Keratinocyte (primary cell): ENCODE results near the gene FAM236B. TPM values are rescaled to one million over a fixed set of nuclear protein-coding genes. Genes with fewer than 3 reads are reported as not detected.
"Not testable (repeated sequence)": the region's sequence is repeated elsewhere in the genome, so short reads cannot be mapped to it uniquely, and the experiment has no call there.

Experiments
- DNase-seq: peaks from one replicate; pipeline ENCODE4 v3.0.0-alpha.2; 2011; ENCODE audit warnings: low read depth, missing footprints, low spot score
- FAIRE-seq: peaks from 2 replicates; lab custom pipeline; 2011; peaks lifted over from hg19 to GRCh38; lab: Jason Lieb, UNC
- H2AFZ ChIP-seq: 2 replicates; pipeline ENCODE4 v1.6.0; 2012; ENCODE audit warnings: low read length, control low read depth, inconsistent platforms; ENCODE audit not compliant: control insufficient read depth
- H3K27ac ChIP-seq: 2 replicates; pipeline ENCODE4 v1.5.1; 2011; ENCODE audit warnings: low read length; ENCODE audit not compliant: control insufficient read depth, insufficient read depth
- H3K27me3 ChIP-seq: 3 replicates; pipeline ENCODE4 v1.6.0; 2011; ENCODE audit warnings: low read length; ENCODE audit not compliant: control insufficient read depth, insufficient read depth; ENCODE audit errors: extremely low read depth
- H3K36me3 ChIP-seq, 2 experiments: 2 replicates in 1 of 2; 3 replicates in 1 of 2; pipeline ENCODE4 v1.5.1; 2011; ENCODE audit warnings: low read length in 2 of 2, mild to moderate bottlenecking in 1 of 2; ENCODE audit not compliant: control insufficient read depth in 2 of 2, insufficient read depth in 2 of 2; ENCODE audit errors: extremely low read depth in 1 of 2
- H3K4me1 ChIP-seq: 3 replicates; pipeline ENCODE4 v1.5.1; 2011; ENCODE audit warnings: low read length; ENCODE audit not compliant: control insufficient read depth, insufficient read depth; ENCODE audit errors: extremely low read depth
- H3K4me2 ChIP-seq: 3 replicates; pipeline ENCODE4 v1.6.0; 2011; ENCODE audit warnings: low read depth, low read length; ENCODE audit not compliant: control insufficient read depth, insufficient read depth; ENCODE audit errors: extremely low read depth
- H3K4me3 ChIP-seq, 3 experiments: fragments of 200-600 bp in 1 of 3; sonication (generic) in 1 of 3; 2 replicates in 2 of 3; 3 replicates in 1 of 3; pipeline ENCODE4 v1.5.1; 2011 to 2016; ENCODE audit warnings: low read length in 3 of 3, mild to moderate bottlenecking in 3 of 3, control low read depth in 2 of 3, inconsistent platforms in 1 of 3, low read depth in 1 of 3, mixed read lengths in 1 of 3, mixed run types in 1 of 3, moderate library complexity in 1 of 3; ENCODE audit not compliant: control insufficient read depth in 2 of 3, insufficient read depth in 2 of 3; ENCODE audit errors: extremely low read depth in 1 of 3
- H3K79me2 ChIP-seq: 2 replicates; pipeline ENCODE4 v1.6.0; 2012; ENCODE audit warnings: low read length; ENCODE audit not compliant: control insufficient read depth, insufficient read depth
- H3K9ac ChIP-seq: 3 replicates; pipeline ENCODE4 v1.6.0; 2011; ENCODE audit warnings: low read length; ENCODE audit not compliant: control insufficient read depth, insufficient read depth; ENCODE audit errors: extremely low read depth
- H3K9me1 ChIP-seq: 3 replicates; pipeline ENCODE4 v1.6.0; 2011; ENCODE audit warnings: low read length; ENCODE audit not compliant: control insufficient read depth, insufficient read depth; ENCODE audit errors: extremely low read depth
- H3K9me3 ChIP-seq: 2 replicates; pipeline ENCODE4 v1.5.1; 2012; ENCODE audit warnings: low read depth, low read length; ENCODE audit not compliant: control insufficient read depth
- H4K20me1 ChIP-seq: 3 replicates; pipeline ENCODE4 v1.6.0; 2011; ENCODE audit warnings: low read length; ENCODE audit not compliant: control insufficient read depth, insufficient read depth; ENCODE audit errors: extremely low read depth
- EZH2 ChIP-seq: IDR thresholded peaks from one replicate; pipeline ENCODE4 v1.6.1; 2012; ENCODE audit warnings: inconsistent platforms, mild to moderate bottlenecking, low read length, moderate library complexity
- dilution Hi-C: fragments of 300-500 bp; cut with MboI; formaldehyde crosslinking; loops from one replicate; pipeline ENCODE4 v1.7.0; 2020; ENCODE audit warnings: low sequenced_read_pairs; ENCODE audit not compliant: extremely low pct_ligation_motif_present
- polyA plus RNA-seq, 5 experiments: library from polyadenylated mRNA; depleted of rRNA in 3 of 5; stranded (reverse) in 3 of 5; stranded (forward) in 1 of 5; unstranded in 1 of 5; fragments of >200 nt; gene quantifications; 1 replicate in 1 of 5; 2 replicates in 3 of 5; 3 replicates in 1 of 5; pipeline versions ENCODE4 v1.2.1 to v1.2.3, GENCODE V29; 2011 to 2012; ENCODE audit warnings: missing spikeins in 2 of 5, low read depth in 1 of 5, low replicate concordance in 1 of 5
- small RNA-seq, 3 experiments: library from RNA; depleted of rRNA; stranded (forward); fragments of <200 nt; gene quantifications; one replicate each; pipeline ENCODE3, GENCODE V24; 2012; ENCODE audit warnings: low read depth in 3 of 3, low replicate concordance in 1 of 3; ENCODE audit not compliant: insufficient read length in 3 of 3
- TF ChIP-seq, protein P1 (sequence below), 3 experiments: IDR thresholded peaks in 1 of 3; conservative IDR thresholded peaks in 1 of 3; optimal IDR thresholded peaks in 1 of 3; 2 replicates in 2 of 3; 3 replicates in 1 of 3; pipeline versions ENCODE3 to v1.5.1; 2011; ENCODE audit warnings: low read length in 3 of 3, mild to moderate bottlenecking in 3 of 3, moderate library complexity in 2 of 3, control low read depth in 1 of 3, inconsistent platforms in 1 of 3; ENCODE audit not compliant: insufficient read depth in 2 of 3; ENCODE audit errors: extremely low read depth in 1 of 3

FAM236B gene
- polyA plus RNA-seq, 1 donor (not counting 4 experiments of a cell fraction or from before 2014, with no cell fraction given) = not detected

GRCh38 chrX:72735561-72735960 lies 46.9 kb downstream of the FAM236B start:
- Histone ChIP-seq H3K9ac (no peak overlapping the region), H3K9me1 (no peaks in the 10 kb centered on the region), H3K36me3 (no peaks in the 10 kb centered on the region), H3K4me2 (no peak overlapping the region), H3K27ac (no peak overlapping the region), H3K4me1 (no peaks in the 10 kb centered on the region), H3K4me3 (no peak overlapping the region), H3K9me3 (no peaks in the 10 kb centered on the region), H3K79me2 (no peaks in the 10 kb centered on the region), H4K20me1 (no peaks in the 10 kb centered on the region), H2AFZ (no peak overlapping the region), H3K27me3 (no peaks in the 10 kb centered on the region)
- dilution Hi-C loops = no loop called here
- DNase-seq = no peak
- FAIRE-seq = no peak
- no peak for TF ChIP-seq EZH2
- TF ChIP-seq, protein P1, sequence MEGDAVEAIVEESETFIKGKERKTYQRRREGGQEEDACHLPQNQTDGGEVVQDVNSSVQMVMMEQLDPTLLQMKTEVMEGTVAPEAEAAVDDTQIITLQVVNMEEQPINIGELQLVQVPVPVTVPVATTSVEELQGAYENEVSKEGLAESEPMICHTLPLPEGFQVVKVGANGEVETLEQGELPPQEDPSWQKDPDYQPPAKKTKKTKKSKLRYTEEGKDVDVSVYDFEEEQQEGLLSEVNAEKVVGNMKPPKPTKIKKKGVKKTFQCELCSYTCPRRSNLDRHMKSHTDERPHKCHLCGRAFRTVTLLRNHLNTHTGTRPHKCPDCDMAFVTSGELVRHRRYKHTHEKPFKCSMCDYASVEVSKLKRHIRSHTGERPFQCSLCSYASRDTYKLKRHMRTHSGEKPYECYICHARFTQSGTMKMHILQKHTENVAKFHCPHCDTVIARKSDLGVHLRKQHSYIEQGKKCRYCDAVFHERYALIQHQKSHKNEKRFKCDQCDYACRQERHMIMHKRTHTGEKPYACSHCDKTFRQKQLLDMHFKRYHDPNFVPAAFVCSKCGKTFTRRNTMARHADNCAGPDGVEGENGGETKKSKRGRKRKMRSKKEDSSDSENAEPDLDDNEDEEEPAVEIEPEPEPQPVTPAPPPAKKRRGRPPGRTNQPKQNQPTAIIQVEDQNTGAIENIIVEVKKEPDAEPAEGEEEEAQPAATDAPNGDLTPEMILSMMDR (optimal IDR thresholded peaks at IDR 0.05 in 1 of 3, IDR thresholded peaks at IDR 0.05 in 1 of 3, conservative IDR thresholded peaks at IDR 0.05 in 1 of 3; ENCODE audit: extremely low read depth in 1 of 3, insufficient read depth in 2 of 3, low read length in 3 of 3) = no peak

- H2AFZ ChIP-seq, dilution Hi-C loops, H3K27ac ChIP-seq, H4K20me1 ChIP-seq, H3K9me1 ChIP-seq, H3K36me3 ChIP-seq, H3K79me2 ChIP-seq, H3K4me1 ChIP-seq, FAIRE-seq, H3K27me3 ChIP-seq, H3K9ac ChIP-seq, H3K9me3 ChIP-seq, H3K4me2 ChIP-seq, DNase-seq, H3K4me3 ChIP-seq: not testable (repeated sequence)
Observed at GRCh38 chrX:72733636-72734035, 48.8 kb downstream of the FAM236B start.

Small RNAs within 50 kb of the gene (small RNA-seq; reads per million reads assigned to genes)
- gene RNU1-112P = 0.75 to 3.6 (median 1.0) reads per million in 3 experiments

Other genes with a start within 250 kb of the FAM236B start
- 22.4 to 27.3 TPM (median 23.8 TPM) in 3 replicates for gene HDAC8, start 209.8 kb downstream of the FAM236B start, polyA plus RNA-seq
- 5.7 to 7.1 TPM (median 5.7 TPM) in 3 replicates for gene PHKA1, start 68.4 kb downstream of the FAM236B start, polyA plus RNA-seq
- gene DMRTC1B, start 5.8 kb downstream of the FAM236B start, polyA plus RNA-seq = not detected in 3 replicates
- not detected in 3 replicates for gene FAM236D, start 25.6 kb upstream of the FAM236B start, polyA plus RNA-seq
- gene FAM236C, start 130.0 kb upstream of the FAM236B start, polyA plus RNA-seq = not detected in 3 replicates
- gene FAM236A, start 155.5 kb upstream of the FAM236B start, polyA plus RNA-seq = not detected in 3 replicates
- not detected in 3 replicates for gene DMRTC1, start 161.2 kb upstream of the FAM236B start, polyA plus RNA-seq
- not detected in 3 replicates for gene PABPC1L2B, start 220.3 kb upstream of the FAM236B start, polyA plus RNA-seq